ENCODE measurements around the gene PINK1. TPM values are rescaled to one million over a fixed set of nuclear protein-coding genes. Genes with fewer than 3 reads are reported as not detected.

PINK1 gene
- total and polyA plus RNA-seq, 2 of the 13 experiments (the other 11 are each of a cell fraction or from before 2014, with no cell fraction given) = 15.3 to 16.1 TPM

GRCh38 chr1:20619999-20620398 is 13.3 kb upstream of the PINK1 start:
- 85% methylated on average over 1 of the region's 1 CpG for whole genome bisulfite sequencing (ENCODE audit: low lambda C conversion rate)
- H3K4me3 ChIP-seq (replicated peaks in 1 of 3; ENCODE audit: insufficient read depth in 1 of 3, low read depth in 2 of 3, low read length in 3 of 3) = no peak overlapping the region
- no peaks in the 10 kb centered on the region for H3K36me3 ChIP-seq (replicated peaks in 1 of 2; ENCODE audit: control insufficient read depth in 1 of 2, insufficient read depth in 2 of 2, low read length in 2 of 2)
- H3K9me3 ChIP-seq (ENCODE audit: low read length) = no peaks in the 10 kb centered on the region
- no TSS peak for BruUV-seq (replicated peaks)
- no peak overlapping the region for H3K4me2 ChIP-seq (ENCODE audit: low read depth, low read length)
- ChIA-PET POLR2A (no interaction called here), CTCF (ENCODE audit: low intra/inter-chr PET ratio, low total read pairs) (no interaction called here)
- in situ Hi-C loops (cut with HindIII; ENCODE audit: extremely low pct_ligation_motif_present, low pct_unique_long_range_greater_than_20kb) = no loop called here
- FAIRE-seq (no peak), ATAC-seq (no peak), DNase-seq (ENCODE audit: low spot score) (no peak)
- no peaks in the 10 kb centered on the region for H3K4me1 ChIP-seq (ENCODE audit: insufficient read depth, low read length)
- no peak overlapping the region for H2AFZ ChIP-seq (ENCODE audit: low read length)
- no peak overlapping the region for H3K27ac ChIP-seq (ENCODE audit: extremely low read length, insufficient read depth, low read length)
- intact Hi-C loops (cut with micrococcal nuclease; ENCODE audit: unreplicated experiment) = no loop called here
- no peaks in the 10 kb centered on the region for H3K27me3 ChIP-seq (ENCODE audit: control insufficient read depth in 1 of 2, insufficient read depth in 2 of 2, low read length in 2 of 2)
- no peaks in the 10 kb centered on the region for H4K20me1 ChIP-seq (ENCODE audit: insufficient read depth, low read length)
- H3K79me2 ChIP-seq (ENCODE audit: insufficient read depth, low read length) = no peaks in the 10 kb centered on the region
- H3K9ac ChIP-seq (ENCODE audit: insufficient read depth, low read depth, low read length) = no peak overlapping the region
- no peak for TF ChIP-seq PLRG1 (conservative IDR thresholded peaks at IDR 0.05)
- TF ChIP-seq ZBTB10 (CRISPR knock-in tag; IDR thresholded peaks at IDR 0.05; ENCODE audit: borderline replicate concordance) = no peak
- TF ChIP-seq ERF (CRISPR knock-in tag; IDR thresholded peaks at IDR 0.05) = no peak
- no peak for TF ChIP-seq ZNF513 (CRISPR knock-in tag; conservative IDR thresholded peaks at IDR 0.05)
- TF ChIP-seq ZNF616 (CRISPR knock-in tag; IDR thresholded peaks at IDR 0.05; ENCODE audit: low read depth) = no peak
- no peak for TF ChIP-seq ZNF510 (CRISPR knock-in tag; IDR thresholded peaks at IDR 0.05; ENCODE audit: low read depth)
- no peak for TF ChIP-seq GMEB2 (CRISPR knock-in tag; IDR thresholded peaks at IDR 0.05; ENCODE audit: low read depth)
- no peak for TF ChIP-seq ZNF572 (CRISPR knock-in tag; IDR thresholded peaks at IDR 0.05)
- TF ChIP-seq ATF2 (CRISPR knock-in tag; IDR thresholded peaks at IDR 0.05) = no peak
- no peak for TF ChIP-seq ZNF800 (CRISPR knock-in tag; IDR thresholded peaks at IDR 0.05)
- TF ChIP-seq ZGPAT (CRISPR knock-in tag; IDR thresholded peaks at IDR 0.05) = no peak
- TF ChIP-seq ZNF777 (CRISPR knock-in tag; IDR thresholded peaks at IDR 0.05) = no peak
- TF ChIP-seq ZNF180 (CRISPR knock-in tag; IDR thresholded peaks at IDR 0.05; ENCODE audit: borderline replicate concordance, low read depth) = no peak

All from HepG2 (cell line).